Smooth muscle cell of bladder (primary cell): Measurements from ENCODE around the gene LRP5. TPM values are rescaled to one million over a fixed set of nuclear protein-coding genes. Genes with fewer than 3 reads are reported as not detected.

ENCODE experiments used
- total RNA-seq: library from RNA; depleted of rRNA; stranded (reverse); fragments of >200 nt; gene quantifications from 2 replicates; pipeline ENCODE4 v1.2.3, GENCODE V29; 2014

The LRP5 gene
- total RNA-seq = 27.6 and 45.6 TPM in 2 replicates

GRCh38 chr11:68312117-68312779 lies at the start of gene LRP5:
LRP5 (plus strand) TSS chr11:68312591; CDS start chr11:68312715, 124 bp downstream.

GRCh38 chr11:68271781-68272608 lies 40.4 kb upstream of the LRP5 start, which contains the start of gene C11orf24:
C11orf24 (minus strand) TSS chr11:68271973; CDS start chr11:68263767, 8,206 bp downstream.

GRCh38 chr11:68460741-68461574 lies 148.6 kb downstream of the LRP5 start, which contains the start of gene PPP6R3:
PPP6R3 (plus strand) TSS chr11:68460752; CDS start chr11:68537665, 76,913 bp downstream.

Other genes with a start within 250 kb of the LRP5 start
- gene CHKA, start 191.2 kb upstream of the LRP5 start, total RNA-seq = 9.0 and 12.5 TPM in 2 replicates
- 21.3 and 26.0 TPM in 2 replicates for gene KMT5B, start 99.3 kb upstream of the LRP5 start, total RNA-seq
- gene C11orf24, start 40.6 kb upstream of the LRP5 start, total RNA-seq = 19.3 and 24.4 TPM in 2 replicates
- gene PPP6R3, start 148.2 kb downstream of the LRP5 start, total RNA-seq = 99.6 and 105 TPM in 2 replicates